HG02981 (cell line): ENCODE results near the gene CCRL2.
"Not testable (repeated sequence)": the region's sequence is repeated elsewhere in the genome, so short reads cannot be mapped to it uniquely, and the experiment has no call there.

Experiments used
- ATAC-seq: cut with Tn5 transposase; IDR thresholded peaks from one replicate; pipeline ENCODE4 v1.9.1; 2021; ENCODE audit warnings: mild to moderate bottlenecking, moderate library complexity; ENCODE audit not compliant: unreplicated experiment

The CCRL2 gene

DNA sequence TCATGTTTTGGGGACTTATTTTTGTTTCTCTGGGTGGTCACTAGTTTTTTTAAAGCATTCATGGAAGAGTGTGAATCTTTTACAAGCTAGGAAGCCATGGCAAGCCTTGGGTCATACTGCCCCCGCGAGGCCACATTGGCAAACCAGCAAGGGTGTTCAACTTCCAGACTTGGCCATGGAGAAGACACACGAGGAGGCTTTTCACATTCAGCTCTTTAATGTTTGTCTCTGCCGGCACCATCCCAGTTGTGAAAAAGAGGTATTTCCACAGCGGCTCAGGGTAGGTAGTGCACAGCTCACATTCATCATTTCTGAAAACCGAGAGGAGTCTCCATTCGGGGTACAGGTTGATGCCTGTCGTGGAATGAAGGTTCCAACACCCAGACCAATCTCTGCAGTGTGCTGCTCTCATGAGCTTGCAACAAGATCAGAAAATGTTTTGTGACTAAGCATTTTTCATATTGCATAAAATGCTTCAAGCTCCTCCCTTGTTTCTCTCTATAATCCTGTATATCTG, 28.6 kb upstream of the CCRL2 start:
- no peak for ATAC-seq

DNA sequence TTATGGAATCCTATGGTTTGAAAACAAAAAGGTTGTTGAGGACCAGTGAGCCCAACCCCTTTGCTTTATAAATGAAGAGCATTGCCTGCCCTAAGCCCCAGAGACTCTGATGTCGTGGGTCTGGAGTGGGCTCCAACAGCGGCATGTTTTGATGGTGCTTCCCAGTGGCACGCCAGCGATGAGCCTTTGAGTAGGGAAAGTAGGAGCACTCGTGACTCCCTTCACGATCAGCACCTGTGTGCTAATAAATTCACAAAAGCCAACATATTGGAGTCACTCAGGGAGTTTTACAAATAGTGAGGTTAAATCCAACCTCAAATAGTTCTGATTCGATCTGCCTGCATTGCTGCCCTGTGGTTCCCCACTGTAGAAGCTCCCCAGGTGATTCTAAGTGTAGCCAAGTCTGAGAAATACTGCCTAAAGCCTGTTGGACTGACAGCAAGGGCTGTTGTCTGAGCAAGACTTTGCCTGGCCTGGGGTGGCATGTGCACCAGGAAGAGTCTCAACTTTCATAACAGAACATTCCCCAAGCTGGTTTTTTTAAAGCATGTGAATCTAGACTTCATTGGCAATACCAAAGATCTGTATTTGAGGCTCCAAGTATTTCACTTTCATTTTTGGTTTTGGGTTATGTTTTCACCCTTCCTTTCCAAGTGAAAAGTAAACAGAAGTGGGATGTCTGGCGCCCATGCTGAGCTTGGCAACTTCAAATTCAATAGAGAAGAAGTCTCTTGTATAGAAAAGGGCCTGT, 26.4 kb upstream of the CCRL2 start:
- no peak for ATAC-seq

DNA sequence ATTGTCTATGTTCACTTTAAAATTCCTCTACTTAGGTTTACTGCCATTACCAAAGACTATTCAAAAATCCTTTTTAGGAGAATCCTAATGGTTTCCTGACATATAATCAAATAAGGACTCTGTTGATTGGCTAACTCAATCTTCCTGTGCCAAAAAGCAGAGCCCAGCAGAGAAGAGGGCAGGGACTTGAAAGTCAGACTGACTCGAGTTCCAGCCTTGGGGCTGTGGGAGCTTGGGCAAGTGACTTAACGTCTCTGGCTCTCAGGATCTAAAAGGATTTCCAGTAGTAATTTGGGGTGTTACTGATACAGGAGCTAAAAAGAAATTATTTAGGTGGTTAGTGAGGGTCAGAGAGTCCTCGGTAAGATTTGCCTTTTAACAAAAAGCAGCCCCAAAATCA, 25.4 kb upstream of the CCRL2 start:
- ATAC-seq, result no peak

DNA sequence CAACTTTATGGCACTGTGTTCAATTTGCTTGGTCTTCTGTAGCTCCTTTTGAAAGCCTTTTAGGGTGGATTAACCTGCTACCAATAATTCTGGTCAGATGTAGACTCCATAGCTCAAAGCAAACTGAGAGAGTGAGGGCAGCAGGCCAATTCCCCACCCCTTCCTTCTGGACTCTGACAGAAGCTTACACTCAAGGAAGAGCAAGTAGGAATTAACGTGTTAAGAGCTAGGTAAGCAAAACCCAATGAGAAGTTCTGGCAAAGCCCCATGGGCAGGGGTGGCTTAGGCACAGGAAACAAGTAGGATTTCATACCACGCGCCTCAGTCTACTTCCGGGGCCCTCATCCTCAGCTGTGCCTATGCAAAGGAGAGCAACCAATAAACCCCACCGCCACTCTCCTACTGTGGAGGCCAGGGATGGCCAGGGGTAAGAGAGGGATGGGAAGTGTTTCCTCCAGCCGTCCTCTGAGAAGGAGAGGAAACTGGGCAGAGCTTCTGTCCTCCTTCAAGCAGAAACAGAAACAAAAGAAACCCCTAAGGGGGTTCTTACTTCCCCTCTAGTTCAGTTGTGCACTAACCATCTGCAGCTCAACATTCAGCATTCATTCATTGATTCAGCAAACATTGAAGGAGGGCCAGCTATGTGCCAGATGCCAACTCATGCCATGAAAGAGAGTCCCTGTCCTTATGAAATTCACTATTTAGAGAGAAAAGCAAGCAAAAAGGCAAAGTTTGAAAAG, 23.7 kb upstream of the CCRL2 start:
- ATAC-seq, result no peak

DNA sequence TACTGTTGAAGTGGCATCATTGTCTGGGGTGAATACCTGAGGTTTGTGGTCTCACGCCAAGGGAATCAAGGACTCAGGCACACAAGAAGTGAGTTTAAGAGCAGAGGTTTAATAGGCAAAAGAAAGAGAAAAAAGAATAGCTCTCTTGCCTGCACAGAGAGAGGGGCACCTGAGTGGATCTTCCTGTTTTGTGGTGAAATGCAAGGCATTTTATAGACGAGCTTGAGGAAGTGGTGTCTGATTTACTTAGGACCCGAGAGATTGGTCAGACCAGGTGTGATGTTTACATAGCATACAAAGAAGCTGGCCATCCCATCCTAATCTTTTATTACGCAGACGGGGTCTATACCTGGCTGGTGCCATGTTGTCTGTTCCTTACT, 23.1 kb upstream of the CCRL2 start:
- ATAC-seq, result no peak

DNA sequence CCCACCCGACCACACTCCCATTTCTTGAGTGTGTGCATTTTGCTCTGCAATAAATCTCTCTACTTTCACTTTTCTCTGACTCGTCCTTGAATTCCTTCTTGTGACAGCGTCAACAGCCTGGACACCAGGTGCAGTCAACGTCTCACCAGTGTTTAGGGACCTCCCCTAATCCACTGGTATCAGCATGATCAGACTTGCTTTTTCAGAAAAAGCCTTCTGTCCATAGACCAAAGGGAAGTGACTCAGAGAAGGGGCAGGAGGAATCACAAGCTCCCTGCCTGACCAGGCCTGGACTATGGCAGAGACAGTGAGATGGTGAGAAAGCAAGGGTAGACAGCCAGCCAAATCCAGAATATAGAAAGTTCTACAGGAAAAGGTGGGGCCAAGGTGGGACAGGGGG, 20.9 kb upstream of the CCRL2 start:
- no peak for ATAC-seq

DNA sequence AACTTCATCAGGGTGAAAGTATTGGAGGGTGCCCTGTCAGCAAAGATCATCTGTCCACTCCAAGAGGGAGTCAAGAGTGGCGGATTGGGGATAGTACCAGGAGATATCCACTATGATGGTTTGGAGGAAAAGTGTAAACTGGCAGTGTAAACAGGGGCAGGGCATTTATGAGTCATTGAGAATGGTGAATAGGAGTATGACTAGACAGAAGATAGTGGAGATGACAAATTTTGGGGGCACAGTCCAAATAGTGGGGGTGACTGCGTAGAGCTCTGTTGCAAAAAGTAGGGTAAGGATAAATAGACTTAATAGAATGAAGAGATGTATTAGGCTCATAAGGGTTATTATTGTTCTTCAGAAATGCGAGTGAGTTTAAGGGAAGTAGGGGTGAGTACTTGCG, 18.2 kb upstream of the CCRL2 start:
- ATAC-seq, result not testable (repeated sequence)

DNA sequence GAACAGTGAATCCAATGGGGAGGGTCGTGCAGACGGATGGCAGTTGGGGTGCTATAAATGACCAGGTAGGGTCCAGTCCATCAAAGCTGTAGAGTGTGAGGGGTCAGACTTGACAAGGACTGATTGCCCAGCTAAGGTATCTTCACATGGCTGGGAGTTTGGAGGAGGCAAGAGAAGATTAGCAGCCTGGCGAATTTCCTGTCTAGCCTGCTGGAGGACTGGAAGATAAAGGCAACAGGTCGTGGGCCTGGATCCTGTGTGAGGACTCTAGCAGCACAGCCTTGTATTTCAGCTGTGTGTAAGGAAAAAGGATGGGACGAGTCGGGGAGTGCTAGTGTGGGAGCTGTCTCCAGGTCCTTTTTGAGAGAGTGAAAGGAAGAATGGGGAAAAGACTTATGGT, 17.8 kb upstream of the CCRL2 start:
- ATAC-seq, result no peak

DNA sequence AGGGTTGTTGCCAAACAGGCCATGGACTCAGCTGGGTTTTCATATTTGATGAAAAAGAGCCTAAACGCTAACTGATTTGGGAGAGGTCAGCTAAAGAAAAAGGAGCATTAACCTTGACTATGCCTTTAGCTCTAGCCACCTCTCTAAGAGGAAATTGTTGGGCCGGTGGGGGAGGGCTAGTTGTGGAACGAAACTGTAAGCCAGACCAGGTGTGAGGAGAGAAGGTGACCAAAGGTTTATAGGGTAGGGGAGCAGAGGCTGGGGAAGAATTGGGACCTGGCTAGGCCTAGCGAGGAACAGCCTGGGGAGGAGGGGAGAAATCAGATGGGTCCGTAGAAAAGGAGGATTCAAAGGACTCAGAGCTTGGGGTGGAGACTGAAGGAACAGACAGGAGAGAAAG, 15.5 kb upstream of the CCRL2 start:
- ATAC-seq, result not testable (repeated sequence)

DNA sequence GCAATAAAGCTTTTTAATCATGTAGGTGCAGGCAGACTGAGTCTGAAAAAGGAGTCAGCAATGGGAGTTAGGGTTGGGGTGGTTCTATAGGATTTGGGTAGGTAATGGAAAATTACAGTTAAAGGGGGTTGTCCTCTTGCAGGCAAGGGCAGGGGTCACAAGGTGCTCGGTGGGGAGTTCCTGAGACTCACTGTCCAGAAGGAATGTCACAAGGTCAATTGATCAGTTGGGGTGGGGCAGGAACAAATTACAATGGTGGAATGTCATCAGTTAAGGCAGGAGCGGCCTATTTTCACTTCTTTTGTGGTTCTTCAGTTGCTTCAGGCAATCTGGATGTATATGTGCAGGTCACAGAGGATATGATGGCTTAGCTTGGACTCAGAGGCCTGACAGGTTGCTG, 14.0 kb upstream of the CCRL2 start:
- no peak for ATAC-seq

DNA sequence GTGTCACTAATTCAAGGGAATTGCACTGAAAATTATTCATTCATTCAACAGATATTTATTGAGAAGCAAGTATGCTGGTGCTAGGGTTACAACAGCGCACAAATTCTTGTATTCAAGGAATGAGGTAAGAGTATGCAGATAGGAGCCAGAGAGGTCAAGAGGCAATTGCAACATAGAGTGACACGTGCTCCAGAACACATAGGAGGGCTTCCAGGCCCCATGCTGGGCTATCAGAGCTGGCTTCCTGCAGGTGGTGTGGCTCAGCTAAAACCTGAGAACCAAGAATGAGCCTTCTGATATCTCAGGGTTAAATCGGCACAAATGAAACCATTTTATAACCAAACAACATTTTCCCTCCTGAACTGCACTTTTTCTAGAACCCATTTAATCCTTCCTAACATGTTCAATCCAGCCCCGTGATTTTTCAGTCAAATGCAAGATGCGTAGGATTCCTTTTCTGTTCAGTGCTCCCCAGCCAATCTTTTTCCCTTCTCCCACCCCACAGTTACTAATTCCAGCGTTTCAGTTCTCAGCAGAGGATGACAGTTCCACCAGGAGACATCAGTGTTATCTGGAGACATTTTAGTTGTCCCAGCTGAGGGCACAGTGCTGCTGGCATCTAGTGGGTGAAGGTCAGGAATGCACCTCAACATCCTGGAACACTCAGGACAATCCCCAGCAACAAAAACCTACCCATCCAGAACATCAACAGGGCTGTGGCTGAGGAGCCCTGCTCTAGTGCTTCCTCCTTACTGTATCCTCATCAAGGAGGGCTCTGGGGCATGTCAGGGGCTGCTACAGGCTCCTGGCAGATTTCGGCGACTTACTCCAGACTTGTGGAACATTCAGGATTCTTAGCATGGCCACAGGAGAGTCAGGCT, 13.3 kb upstream of the CCRL2 start:
- ATAC-seq, result no peak

DNA sequence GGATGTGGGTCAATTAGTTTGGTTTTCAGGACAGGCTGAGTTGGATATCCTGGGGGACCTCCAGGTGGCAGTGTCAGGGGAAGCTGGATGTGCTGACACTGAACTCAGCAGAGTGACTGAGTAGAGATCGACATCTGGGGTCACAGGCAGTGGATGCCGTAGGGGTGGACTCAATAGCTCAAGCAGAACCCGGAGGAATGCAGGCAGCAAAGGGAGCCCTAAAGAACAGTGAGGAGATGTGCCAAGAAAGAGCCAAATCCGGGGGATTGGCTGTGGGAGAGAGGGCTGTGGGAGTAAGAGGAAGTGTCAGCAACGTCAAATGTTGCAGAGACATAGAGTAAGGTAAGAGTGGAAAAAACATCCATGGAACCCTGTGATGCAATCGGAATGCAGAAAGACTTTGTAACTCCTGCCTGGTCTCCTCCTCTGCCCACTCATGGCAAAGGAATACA, 11.8 kb upstream of the CCRL2 start:
- ATAC-seq, result no peak

DNA sequence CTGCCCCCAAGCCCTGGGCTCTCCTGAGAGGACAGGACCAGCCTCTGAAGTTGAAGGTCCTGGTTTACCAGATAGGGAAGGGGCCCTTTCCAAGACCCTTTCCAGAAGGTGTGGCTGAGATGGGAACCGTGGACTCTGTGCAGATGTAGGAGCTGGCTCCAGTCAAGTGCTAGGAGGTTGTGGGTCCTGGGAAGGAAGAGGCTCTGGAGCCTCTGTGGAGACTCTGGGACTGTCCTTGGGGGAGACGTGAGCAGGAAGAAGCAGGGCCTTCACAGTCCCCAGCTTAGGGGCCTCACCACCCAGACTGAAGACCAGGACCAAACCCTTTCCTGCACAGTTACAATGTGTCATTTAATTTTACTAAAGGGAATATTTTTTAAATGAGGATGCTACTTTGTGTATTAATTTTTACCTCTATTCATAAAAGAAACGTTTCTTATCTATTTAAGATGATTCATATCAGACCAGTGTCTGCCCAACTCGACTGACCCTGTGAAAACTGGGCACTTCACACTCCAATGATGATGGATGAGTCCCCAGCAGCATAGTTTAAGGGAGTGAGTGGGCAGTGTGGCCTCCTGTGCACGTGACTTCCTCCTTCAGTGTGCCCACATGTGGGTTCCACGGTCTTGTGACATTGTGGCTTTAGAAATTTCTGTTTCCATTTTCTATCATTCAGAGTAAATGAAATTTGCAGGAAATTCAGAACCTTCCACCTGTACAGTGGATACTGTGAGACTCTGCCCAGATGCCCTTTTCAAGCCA, 11.1 kb upstream of the CCRL2 start:
- ATAC-seq, result no peak

DNA sequence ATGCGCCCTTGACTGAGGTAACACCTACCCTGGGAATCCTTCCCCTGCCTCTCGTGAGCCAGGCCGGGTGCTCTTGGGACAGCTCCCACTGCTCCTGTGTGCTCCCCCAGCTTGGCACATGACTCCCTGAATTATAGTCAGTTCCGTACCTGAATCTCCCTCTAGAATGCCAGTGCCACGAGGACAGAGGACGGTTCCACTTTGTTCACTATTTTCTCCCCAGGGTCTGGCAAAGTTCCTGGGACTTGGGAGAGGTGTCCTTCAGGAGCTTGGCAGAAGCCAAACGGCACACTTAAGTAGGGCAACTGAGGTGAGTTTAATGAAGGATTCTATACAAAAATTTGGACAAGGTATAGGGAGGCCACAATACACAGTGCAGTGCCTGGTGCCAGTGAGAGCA, 9.9 kb upstream of the CCRL2 start:
- no peak for ATAC-seq

DNA sequence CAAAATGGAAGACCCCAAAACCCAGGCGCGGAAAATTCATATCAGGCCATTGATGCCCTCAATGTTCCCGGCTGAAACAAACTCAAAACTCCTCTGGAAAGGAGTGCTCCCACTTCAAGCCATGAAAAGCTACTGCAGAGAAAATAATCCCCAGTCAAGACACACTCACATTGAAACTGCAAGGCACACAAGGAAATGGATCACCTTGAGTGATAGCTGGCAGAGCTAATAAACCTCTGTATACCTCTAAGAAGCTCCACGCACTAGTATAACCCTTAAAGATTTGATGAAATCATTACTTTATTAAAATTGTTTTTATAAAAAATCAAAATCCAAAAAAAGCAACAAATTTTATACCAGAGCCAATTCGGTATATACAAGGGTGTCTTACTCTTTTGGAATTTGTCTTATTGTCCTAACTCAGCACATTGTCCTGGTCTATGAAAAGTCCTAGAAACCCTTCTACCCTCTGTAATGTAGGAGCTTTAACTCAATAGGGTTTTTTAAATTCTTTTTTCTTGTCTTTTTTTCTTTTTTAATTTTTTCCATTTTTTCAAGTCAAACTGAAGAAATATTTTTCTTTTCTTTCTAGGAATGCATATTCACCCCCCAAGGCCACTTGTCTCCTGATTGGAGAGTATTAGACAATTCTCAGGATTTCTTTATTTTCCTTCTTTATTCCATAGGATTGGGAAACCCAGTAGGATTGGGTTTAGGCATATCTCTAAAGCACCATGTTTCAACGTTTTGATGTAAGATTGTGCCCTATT, 8.7 kb upstream of the CCRL2 start:
- no peak for ATAC-seq

DNA sequence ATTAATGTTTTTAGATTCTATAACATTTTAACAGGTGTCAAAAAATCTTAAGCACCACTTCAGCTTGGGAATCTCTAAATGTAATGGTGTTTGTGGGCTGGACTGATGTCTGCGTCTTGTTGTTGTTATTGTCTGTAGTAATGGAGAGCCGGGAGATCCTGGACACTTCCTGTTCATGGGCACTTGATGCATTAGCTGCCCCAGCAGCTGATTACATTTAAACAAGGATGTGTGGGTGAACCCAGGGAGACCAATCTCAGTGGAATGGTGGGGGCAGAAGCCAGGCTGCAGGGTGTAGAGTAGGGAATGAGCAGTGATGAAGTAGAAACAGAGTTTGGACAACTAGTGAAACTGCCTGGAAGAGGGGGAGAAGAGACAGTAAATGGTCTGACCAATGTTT, 8.0 kb upstream of the CCRL2 start:
- ATAC-seq, result no peak

DNA sequence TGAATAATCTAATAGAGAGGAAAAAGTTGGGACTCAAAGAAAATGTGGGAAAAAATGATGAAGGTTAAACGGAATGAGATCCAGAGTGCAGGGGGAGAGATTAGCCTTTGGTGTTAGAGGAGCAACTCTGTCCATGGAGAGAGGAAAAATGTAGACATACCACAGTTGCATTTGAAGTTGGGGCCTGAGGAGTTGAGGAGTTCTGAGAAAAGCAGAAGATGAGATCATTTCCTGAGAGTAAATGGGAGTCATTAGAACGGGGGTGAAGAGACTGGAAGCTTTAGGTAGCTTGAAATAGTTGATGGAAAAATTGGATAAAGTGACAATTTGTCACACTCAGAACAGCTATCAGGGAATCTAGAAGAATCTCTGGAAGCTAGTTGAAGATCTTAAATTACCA, 7.5 kb upstream of the CCRL2 start:
- ATAC-seq, result no peak

DNA sequence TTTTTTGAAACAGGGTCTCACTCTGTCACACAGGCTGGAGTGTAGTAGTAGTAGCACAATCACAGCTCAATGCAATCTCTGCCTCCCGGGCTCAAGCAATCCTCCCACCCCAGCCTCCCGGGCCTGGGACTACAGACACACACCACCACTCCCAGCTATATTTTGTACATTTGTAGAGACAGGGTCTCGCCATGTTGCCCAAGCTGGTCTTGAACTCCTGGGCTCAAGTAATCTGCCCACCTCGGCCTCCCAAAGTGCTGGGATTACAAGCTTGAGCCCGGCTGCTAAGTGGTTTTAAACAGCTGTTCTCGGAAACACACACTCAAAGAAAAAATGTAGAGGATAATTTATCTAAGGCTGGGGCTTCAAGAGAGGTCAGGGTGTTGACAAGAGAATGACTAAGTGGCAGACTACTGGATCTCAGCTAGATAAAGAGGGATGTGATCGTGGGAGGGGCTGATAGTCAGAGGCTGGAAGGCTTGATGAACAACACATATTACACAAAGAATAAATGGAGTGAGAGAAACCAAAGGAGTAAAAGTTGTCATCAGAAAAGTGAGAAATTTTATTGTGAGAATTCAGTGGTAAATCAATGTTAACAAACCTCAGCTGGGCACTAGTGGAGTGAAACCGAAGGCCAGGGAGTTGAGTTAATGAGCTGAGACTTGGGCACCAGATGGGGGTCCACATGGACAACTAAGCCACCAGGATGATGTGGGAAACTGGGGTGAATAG, 6.9 kb upstream of the CCRL2 start:
- ATAC-seq, result no peak

DNA sequence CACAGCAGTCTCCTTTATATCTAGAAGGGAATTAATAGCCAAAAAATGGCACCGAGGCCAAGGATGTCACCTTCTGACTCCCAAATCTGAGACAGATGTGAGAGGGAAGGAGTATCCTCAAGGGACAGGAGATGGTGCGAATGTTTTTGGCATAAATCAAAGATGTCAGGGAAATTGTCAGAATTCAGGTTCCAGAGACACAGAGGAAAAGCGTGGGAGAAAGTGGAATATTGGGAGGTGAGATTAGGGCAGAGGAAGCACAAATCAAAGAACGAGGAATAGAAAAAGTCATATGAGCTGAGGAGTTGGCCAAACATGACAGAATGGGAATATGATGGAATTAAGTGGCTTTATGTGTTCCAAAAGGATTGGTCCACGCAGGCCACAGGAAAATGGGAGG, 6.2 kb upstream of the CCRL2 start:
- no peak for ATAC-seq
